ENCODE results near the gene CRMP1.
"Not testable (repeated sequence)": the region's sequence is repeated elsewhere in the genome, so short reads cannot be mapped to it uniquely, and the experiment has no call there.

Gene CRMP1

DNA sequence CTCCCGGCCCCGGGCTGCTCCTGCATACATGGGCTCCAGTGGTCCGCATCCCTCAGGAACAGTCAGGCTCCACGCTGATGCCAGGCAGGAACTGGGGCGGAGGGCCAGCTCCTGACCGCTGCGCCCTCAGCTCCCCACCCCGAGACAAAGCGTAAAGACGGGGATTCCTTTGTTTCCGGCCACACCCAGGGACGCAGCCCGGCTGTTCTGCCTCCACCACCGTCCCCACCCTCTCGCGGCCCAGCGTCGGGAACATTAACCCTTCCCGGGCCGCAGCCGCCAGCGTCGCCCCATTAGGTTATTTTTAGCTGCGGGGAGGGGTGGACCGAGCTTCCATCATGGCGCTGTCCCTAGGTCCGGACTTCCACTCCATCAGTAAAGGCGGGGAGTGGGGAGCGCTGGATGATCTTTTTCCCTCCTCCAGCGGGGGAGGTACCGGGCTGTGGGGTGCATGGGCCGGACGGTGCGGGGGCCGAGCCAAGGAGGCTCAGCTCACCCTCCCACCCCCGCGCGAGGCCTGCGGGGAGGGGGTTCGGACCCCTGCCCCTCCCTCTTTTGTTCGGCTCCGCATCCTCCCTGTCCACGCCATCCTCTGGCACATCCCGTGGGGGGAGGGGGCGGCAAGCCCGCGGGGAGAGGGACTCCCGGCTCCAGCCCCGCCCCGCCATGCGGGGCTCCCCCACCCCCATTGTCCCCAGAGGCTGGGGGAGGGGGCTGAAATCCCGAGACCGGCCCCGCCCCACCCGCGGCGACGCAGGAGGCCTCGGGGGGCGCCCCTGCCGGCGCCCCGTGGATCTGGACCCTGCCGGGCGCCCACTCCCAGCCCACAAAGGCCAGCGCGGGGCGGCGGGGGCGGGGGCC, 5.3 kb downstream of the CRMP1 start:
- DNase-seq, result no peak

DNA sequence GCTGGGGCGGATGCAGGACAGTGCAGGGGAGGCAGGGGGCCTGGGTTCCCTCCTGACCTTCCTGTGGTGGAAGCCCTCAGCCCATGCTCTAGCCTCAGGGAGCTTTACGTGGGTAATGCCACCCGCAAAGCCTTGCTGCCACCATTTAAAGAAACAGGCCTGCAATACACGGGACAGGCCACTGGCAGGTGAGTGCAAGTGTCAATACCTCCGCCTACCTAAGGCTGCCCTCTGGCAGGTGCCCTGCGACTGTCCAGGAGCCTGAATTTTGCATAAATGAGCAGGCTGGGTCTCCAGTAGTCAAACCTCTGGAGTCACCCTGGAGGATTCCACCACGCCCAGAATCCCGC, 5.9 kb downstream of the CRMP1 start:
- DNase-seq, result no peak

DNA sequence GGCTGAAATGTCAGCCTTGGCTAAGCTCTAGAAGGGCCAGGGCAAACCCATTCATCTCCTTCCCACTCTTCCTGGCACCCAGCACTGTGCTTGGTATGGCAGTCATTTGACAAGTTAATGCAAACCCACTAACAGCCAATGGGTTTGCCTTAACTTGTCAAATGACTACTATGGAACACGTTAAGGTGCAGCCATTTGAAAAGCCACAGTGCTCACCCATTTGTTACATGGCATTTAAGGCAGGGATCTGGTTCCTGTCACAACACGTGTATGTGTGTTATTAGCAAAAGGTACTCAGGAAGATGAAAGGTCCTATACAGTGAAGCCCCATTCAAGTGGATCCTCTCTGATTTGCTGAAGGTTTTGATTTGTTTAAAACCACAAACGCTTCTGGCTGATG, 7.2 kb downstream of the CRMP1 start:
- no peak for DNase-seq

- DNase-seq, result no peak
Observed at GRCh38 chr4:5884796-5885195, 8.1 kb downstream of the CRMP1 start.

DNA sequence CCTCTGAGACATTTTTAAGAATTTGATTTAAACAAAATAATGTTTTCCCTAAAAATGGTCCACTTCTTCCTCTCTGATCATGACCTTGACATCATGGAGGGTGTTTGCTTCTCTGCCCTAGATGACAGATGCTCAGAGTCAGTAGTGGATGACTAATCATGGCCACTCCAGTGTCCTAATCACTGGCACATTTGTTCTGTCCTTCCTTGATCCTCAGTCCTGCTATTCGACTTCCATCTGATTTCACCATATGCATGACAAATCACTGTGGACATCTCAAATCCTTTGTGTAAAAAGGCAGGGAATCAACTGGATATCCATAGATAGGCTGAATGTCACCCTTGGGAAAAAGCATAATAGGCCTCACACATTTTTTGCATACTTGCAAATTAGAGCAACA, 9.0 kb downstream of the CRMP1 start:
- no peak for DNase-seq

GRCh38 chr4:5882947-5883346, 9.9 kb downstream of the CRMP1 start:
- no peak for DNase-seq

DNA sequence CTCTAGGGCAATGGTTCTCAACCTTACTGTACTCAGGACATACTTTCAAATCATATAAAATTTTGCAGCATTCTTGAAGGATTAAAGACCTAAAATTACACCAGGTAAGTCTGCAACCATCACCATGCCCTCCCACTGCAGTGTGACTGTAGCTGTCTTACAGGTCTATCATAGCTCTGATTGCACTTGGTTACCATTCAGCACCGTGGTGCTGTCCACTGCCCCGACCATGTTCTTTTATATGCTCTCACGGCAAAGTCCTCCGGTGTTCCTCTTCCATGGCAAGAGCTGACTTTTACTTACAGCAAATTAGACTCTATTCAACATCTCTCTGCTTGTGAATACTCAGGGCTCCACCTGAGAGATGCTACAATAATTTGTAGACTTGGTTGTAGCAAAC, 11.5 kb downstream of the CRMP1 start:
- DNase-seq, result no peak

DNA sequence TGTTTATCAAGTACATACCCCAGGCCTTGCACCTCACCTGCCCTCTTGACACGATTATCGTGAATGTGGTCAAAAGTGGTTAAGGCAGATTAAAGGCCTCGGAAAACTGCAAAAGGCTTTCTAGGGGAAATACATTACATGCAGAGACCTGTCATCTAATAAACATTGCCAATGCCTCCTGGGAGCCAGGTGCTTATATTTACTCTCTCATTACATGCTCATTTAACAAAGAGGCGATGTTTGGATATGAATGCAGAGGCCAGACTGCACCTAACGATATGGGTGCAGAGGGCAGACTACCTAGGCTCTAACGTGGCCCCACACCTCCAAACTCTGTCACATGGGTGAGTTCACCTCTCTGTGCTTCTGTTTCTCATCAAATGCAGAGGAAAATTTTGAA, 14.5 kb downstream of the CRMP1 start:
- DNase-seq, result no peak

GRCh38 chr4:5877392-5877791, 15.5 kb downstream of the CRMP1 start:
- DNase-seq, result no peak

DNA sequence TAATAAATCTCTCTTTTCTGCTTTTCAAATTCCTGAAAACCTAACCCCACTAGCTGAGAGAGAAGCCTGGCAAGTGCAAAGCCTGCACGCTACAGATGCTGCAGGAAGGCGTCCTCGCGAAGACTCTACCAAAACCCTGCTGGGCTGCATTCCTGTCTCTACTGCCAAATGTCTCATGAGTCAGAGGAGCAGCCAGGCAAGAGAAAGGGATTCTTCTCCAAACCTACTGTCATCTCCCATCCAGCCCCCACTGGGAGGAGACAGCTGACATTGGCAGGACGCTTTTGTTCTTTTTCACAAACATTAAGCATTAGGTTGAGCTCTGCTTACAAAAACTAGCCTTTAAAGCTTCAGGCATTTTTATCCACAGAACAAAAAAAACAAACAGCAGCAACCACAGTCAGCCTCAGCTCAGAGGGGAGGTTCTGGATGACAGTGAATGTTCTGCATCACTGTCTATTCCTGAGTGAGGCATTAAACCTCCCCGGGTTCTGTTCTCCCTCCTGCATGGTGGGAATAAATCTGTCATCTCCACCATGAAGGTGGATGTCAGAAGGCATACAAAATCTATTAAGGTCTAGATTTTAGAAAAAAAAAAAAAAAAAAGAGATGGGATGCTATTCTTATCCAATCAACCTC, 18.0 kb downstream of the CRMP1 start:
- no peak for DNase-seq

DNA sequence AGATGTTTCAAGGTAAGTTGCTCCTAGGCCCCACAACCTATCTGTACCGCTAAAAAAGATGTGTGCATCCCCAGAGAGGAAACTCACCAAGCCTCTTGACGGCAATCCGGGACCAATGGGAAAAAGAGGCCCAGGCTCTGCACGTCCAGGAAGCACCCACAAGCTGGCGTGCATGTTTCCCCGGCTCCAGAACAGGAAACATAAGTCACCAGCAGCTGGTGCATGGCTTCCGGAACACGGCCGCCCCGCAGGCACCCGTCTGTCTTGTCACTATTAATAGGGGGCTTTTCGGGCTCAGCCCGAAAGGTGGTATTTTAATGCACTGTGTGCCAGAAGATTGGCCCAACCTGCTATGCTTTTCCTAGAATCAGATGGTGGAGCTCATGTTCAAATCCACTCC, 22.2 kb downstream of the CRMP1 start:
- DNase-seq, result no peak

GRCh38 chr4:5869966-5870619, 22.8 kb downstream of the CRMP1 start:
- DNase-seq, result no peak

DNA sequence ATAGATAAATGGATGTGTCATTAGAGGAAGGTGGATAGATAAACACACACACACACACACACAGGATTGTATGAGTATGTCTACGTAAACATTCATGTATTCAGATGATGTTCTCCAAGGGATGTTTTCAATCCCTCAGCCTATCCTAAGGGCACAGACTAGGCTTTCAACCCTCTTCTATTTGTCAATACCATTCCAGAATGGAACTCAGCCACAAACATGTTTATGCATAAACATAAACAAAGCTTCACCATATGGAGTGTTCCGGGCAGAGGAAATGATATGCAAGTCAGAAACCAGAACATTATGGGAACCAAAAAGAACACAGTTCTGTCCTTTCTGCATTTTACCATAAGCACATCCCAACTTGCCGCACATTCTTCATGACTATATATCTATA, 25.0 kb downstream of the CRMP1 start:
- DNase-seq, result no peak

DNA sequence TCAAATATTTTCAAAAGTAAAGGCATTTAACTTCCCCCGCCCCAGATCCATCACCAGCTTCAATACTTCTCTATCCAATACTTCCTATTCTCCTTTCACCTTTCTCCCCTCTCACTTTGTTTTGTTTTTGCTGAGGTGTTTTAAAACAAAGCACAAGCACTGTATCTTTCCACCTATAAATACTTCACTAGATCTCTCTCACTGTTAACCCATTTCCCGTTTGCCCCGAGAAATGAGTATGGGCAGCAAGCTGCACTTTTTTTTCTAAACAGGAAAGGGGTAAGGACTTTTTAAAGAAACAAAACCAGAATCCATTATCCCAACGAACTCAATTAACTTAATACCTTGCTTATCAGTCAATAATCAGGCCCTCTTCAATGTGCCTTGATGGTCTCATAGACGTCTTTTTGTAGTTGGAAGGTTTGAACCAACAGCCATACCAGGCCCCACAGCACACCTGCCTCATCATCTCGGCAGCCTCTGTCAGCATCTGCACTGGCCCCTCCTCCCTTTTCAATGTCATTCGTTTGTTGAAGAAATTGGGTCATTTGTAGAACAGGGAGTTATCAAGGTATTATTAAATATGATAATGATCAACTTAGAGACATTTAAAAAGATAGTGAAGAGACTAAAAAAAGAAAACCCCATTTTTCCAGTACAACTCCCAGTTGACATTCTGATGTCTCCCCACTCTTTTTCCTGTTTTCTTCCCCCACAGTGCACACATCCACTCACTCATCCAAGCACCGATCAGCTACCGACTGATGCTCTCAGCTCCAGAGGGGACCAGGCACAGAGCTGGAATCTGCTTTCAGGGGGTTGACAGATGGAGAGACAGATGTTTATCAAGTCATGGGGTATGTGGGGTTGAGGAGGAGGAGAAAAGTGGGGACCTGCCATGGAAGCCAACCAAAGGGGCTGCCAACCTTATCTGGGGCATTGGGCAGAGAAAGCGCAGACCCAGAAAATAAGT, 25.8 kb downstream of the CRMP1 start:
- DNase-seq, result no peak

DNA sequence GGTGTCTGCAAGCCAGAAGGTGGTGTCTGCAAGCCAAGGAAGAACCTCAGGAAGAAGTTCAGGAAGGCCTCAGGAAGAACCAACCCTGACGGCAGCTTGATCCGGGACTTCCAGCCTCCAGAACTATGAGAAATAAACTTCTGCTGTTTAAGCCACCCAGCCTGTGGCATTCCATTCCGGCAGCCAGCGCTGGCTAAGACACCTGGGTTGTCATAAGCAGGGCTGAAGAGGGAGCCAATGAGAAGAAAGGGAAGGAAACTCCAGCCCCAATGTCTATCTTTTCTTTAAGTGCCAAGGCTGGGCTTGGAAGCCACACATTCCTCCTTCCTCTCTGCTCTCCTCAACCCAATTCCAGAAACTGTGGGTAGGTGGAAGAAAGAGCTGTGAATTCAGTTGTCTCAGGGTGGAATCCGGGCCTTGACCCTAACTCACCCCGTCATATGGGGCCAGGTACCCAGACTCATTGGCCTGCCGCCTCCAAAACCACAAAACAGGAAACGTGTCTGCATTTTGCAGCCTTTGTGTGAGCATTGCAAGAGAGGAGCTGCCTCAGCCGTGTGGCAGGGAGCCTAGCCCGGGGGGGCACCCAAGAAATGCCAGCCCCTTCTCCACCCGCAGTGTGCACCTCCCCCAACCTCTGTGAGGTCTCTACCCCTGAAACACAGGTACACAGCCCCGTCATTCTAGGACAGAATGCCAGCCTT, 26.8 kb downstream of the CRMP1 start:
- no peak for DNase-seq

DNA sequence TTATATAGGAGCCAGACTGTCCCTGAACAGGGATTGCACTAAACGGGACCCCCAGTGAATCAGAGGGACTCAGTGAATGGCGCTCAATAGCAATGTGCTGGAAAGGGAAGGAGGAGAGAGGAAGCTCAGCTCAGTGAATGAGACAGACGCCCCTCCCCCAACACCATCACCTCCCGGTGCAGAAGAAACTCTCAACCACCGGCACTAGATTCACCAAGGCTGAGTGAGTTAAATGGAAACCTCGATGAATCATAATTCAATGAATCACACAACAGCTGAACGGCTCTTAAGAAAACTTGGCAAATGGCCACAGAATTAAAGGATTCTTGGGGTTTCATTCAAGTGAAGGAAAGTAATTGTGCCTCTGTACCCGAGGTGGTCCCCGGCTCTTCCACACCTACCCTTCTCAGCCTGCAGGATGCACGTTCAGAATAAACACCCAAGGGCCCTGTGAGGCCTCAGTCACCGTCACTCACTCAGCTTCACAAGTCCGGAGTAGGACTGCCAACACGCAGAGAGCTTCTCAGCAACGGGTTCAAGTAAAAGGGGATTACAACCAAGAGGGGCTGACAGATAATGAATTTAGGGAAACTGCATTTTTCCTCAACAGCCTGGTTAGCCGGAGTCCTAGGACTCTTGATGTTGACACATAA, 29.3 kb downstream of the CRMP1 start:
- no peak for DNase-seq

DNA sequence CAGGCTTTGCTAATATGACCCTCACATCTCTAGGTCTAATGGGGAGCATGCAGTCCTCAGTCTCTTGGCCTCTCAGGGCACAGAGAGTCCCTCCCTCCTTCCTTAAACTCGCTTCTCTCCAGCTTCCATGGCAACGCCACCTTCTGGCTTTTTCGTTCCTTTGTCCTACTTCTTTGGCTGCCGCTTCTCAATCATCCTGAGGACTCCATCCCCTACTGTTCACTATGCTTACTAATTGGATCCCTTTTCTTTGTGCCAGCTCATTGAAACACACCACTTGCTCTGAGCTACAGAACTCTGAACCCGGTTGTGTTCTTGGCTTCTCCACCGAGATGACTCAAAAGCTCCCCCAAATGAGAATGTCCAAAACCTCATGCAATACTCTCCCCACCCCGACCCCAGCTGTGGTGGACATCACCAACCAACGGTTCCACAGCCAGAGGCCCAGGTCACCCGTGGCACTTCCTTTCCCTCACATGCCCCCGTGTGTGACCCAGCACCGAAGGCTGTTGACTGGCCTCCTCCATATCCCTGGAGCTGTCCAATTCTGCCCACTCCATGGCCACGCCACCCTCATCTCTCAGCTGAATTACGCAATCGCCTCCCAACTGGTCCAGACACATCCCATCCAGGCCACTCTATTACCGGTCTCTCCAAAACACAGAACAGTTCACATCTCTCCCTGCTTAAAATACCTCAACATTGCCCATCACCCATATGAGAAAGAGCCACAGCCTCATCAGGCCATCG, 34.7 kb downstream of the CRMP1 start:
- DNase-seq, result no peak

GRCh38 chr4:5857199-5857598, 35.7 kb downstream of the CRMP1 start:
- DNase-seq, result no peak

GRCh38 chr4:5856362-5856761, 36.5 kb downstream of the CRMP1 start:
- not testable (repeated sequence) for DNase-seq

DNA sequence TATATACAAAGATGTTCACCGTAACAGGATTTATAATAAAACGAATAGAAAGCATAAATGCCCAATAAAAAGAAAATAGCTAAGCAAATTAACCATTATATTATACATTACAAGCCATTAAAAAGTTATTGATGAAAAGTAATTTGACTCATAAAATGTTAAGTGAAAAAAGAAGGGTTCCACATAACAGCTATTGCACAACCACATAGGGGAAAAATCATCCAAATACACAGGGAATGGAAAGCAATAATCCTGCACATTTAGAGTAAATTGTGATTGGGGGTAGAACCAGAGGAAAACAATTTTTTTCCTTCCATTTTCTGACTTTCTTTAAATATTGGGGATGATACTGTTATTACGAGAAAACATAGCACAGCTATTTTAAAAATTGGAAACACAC, 38.0 kb downstream of the CRMP1 start:
- DNase-seq, result no peak

Measured in right forelimb (tissue), 1 donor.